IMR-90 (cell line): ENCODE results near the gene ABCB1. TPM values are rescaled to one million over a fixed set of nuclear protein-coding genes. Genes with fewer than 3 reads are reported as not detected.
A peak's percentile ranks its signal among the peaks of the same experiment; 100 is the strongest.

Source experiments
- ATAC-seq: fragments of 200-7000 bp; cut with Tn5 transposase; 2 replicates; pipeline ENCODE4 v1.9.1; 2020; ENCODE audit warnings: low read depth, mild to moderate bottlenecking, moderate library complexity
- BruUV-seq: library from RNA; stranded (reverse); fragments of 400-500 nt; replicated peaks from 2 replicates; lab custom pipeline; 2021; lab: Mats Ljungman, UMichigan
- CTCF ChIA-PET: fragments of 300-600 bp; formaldehyde crosslinking; extraction: SDS; loops from one replicate; lab custom pipeline; 2021; ENCODE audit warnings: antibody characterized with exemption; lab: Yijun Ruan, JAX
- POLR2A ChIA-PET: fragments of 300-600 bp; sonication (Branson Sonifier 250); formaldehyde crosslinking; loops from one replicate; lab custom pipeline; 2022; ENCODE audit warnings: antibody characterized with exemption; ENCODE audit not compliant: unreplicated experiment; lab: Charles Lee
- DNase-seq: peaks from one replicate; pipeline ENCODE4 v3.0.0; 2013
- H2AFZ ChIP-seq: replicated peaks from 2 replicates; pipeline ENCODE3; 2013; ENCODE audit warnings: low read length, mild to moderate bottlenecking; ENCODE audit not compliant: poor library complexity
- H2AK5ac ChIP-seq: 2 replicates; pipeline ENCODE4 v1.6.1; 2013; ENCODE audit warnings: low read depth, low read length, inconsistent platforms
- H2AK9ac ChIP-seq: replicated peaks from 2 replicates; pipeline ENCODE3; 2013; ENCODE audit warnings: mild to moderate bottlenecking, low read depth, low read length, moderate library complexity; ENCODE audit not compliant: poor library complexity
- H2BK120ac ChIP-seq: 2 replicates; pipeline ENCODE4 v1.6.1; 2013; ENCODE audit warnings: low read depth, low read length, inconsistent platforms
- H2BK15ac ChIP-seq: 3 replicates; pipeline ENCODE4 v1.6.1; 2013; ENCODE audit warnings: low read depth, low read length, inconsistent platforms
- H2BK20ac ChIP-seq: 2 replicates; pipeline ENCODE4 v1.6.1; 2013; ENCODE audit warnings: low read depth, mild to moderate bottlenecking, inconsistent platforms, low read length, moderate library complexity
- H2BK5ac ChIP-seq: 2 replicates; pipeline ENCODE4 v1.6.1; 2013; ENCODE audit warnings: mild to moderate bottlenecking, low read depth, low read length, inconsistent platforms; ENCODE audit not compliant: poor library complexity, severe bottlenecking
- H3K14ac ChIP-seq: replicated peaks from 2 replicates; pipeline ENCODE4 v1.6.1; 2013; ENCODE audit warnings: low read depth, low read length, inconsistent platforms
- H3K18ac ChIP-seq: 2 replicates; pipeline ENCODE4 v1.6.1; 2013; ENCODE audit warnings: low read depth, low read length, control low read depth
- H3K23ac ChIP-seq: 2 replicates; pipeline ENCODE4 v1.6.1; 2013; ENCODE audit warnings: low read depth, low read length, inconsistent platforms
- H3K27ac ChIP-seq: 2 replicates; pipeline ENCODE4 v1.5.1; 2013; ENCODE audit warnings: mild to moderate bottlenecking, control low read depth, low read length; ENCODE audit not compliant: insufficient read depth
- H3K27me3 ChIP-seq: 2 replicates; pipeline ENCODE4 v1.6.1; 2013; ENCODE audit warnings: low read length; ENCODE audit not compliant: control insufficient read depth, insufficient read depth
- H3K36me3 ChIP-seq: 2 replicates; pipeline ENCODE4 v1.6.1; 2013; ENCODE audit warnings: low read length, mixed read lengths; ENCODE audit not compliant: control insufficient read depth, insufficient read depth
- H3K4ac ChIP-seq: 2 replicates; pipeline ENCODE4 v1.6.1; 2013; ENCODE audit warnings: low read depth, low read length, inconsistent platforms
- H3K4me1 ChIP-seq: 2 replicates; pipeline ENCODE4 v1.6.1; 2013; ENCODE audit warnings: low read length, mixed read lengths; ENCODE audit not compliant: control insufficient read depth, insufficient read depth
- H3K4me2 ChIP-seq: 2 replicates; pipeline ENCODE4 v1.6.1; 2013; ENCODE audit warnings: low read depth, mild to moderate bottlenecking, control low read depth, low read length, moderate library complexity
- H3K4me3 ChIP-seq: 2 replicates; pipeline ENCODE4 v1.5.1; 2013; ENCODE audit warnings: low read depth, mild to moderate bottlenecking, control low read depth, low read length, moderate library complexity; ENCODE audit not compliant: insufficient read depth
- H3K56ac ChIP-seq: 2 replicates; pipeline ENCODE4 v1.6.1; 2013; ENCODE audit warnings: low read length, inconsistent platforms; ENCODE audit not compliant: insufficient read depth; ENCODE audit errors: extremely low read depth
- H3K79me1 ChIP-seq, 2 experiments: 2 replicates each; pipeline ENCODE4 v1.6.1; 2013; ENCODE audit warnings: low read length in 2 of 2, inconsistent platforms in 1 of 2, low read depth in 1 of 2
- H3K9ac ChIP-seq: 2 replicates; pipeline ENCODE4 v1.6.1; 2013; ENCODE audit warnings: low read depth, low read length, control low read depth
- H3K9me1 ChIP-seq: 2 replicates; pipeline ENCODE4 v1.6.1; 2013; ENCODE audit warnings: low read length, inconsistent platforms; ENCODE audit not compliant: insufficient read depth
- H3K9me3 ChIP-seq: 2 replicates; pipeline ENCODE4 v1.6.1; 2013; ENCODE audit warnings: low read length; ENCODE audit not compliant: control insufficient read depth, insufficient read depth
- H4K20me1 ChIP-seq: 2 replicates; pipeline ENCODE4 v1.6.1; 2013; ENCODE audit warnings: low read length, inconsistent platforms; ENCODE audit not compliant: insufficient read depth
- H4K5ac ChIP-seq: 2 replicates; pipeline ENCODE4 v1.6.1; 2013; ENCODE audit warnings: mild to moderate bottlenecking, low read depth, low read length, control low read depth
- H4K8ac ChIP-seq, 2 experiments: 2 replicates each; pipeline ENCODE4 v1.6.1; 2013; ENCODE audit warnings: low read depth in 2 of 2, low read length in 2 of 2, control low read depth in 1 of 2, inconsistent platforms in 1 of 2
- H4K91ac ChIP-seq: 2 replicates; pipeline ENCODE4 v1.6.1; 2013; ENCODE audit warnings: low read depth, low read length, inconsistent platforms; ENCODE audit not compliant: insufficient read depth
- BHLHE40 ChIP-seq: fragments of 150-350 bp; IDR thresholded peaks from 2 replicates; pipeline ENCODE4 v1.6.1; 2016; ENCODE audit warnings: mild to moderate bottlenecking, low read depth, low read length
- CEBPB ChIP-seq: IDR thresholded peaks from 2 replicates; pipeline ENCODE4 v1.6.1; 2012; ENCODE audit warnings: low read depth, low read length, improper control_type of control experiment
- CHD1 ChIP-seq: IDR thresholded peaks from 2 replicates; pipeline ENCODE4 v1.6.1; 2012; ENCODE audit warnings: low read depth, low read length, improper control_type of control experiment
- CTCF ChIP-seq: conservative IDR thresholded peaks from 2 replicates; pipeline ENCODE4 v1.5.1; 2012; ENCODE audit warnings: mild to moderate bottlenecking, low read depth, low read length, improper control_type of control experiment
- ELK1 ChIP-seq: fragments of 150-350 bp; IDR thresholded peaks from 2 replicates; pipeline ENCODE4 v1.6.1; 2016; ENCODE audit warnings: low read depth, mild to moderate bottlenecking, low read length, moderate library complexity, borderline replicate concordance
- FOS ChIP-seq: fragments of 150-350 bp; IDR thresholded peaks from 2 replicates; pipeline ENCODE4 v1.6.1; 2016; ENCODE audit warnings: low read depth, low read length
- MAFK ChIP-seq: IDR thresholded peaks from 2 replicates; pipeline ENCODE4 v1.6.1; 2012; ENCODE audit warnings: low read depth, low read length, improper control_type of control experiment
- MAZ ChIP-seq: IDR thresholded peaks from 2 replicates; pipeline ENCODE4 v1.6.1; 2012; ENCODE audit warnings: low read depth, mild to moderate bottlenecking, low read length, improper control_type of control experiment, moderate library complexity, borderline replicate concordance
- MXI1 ChIP-seq: IDR thresholded peaks from 2 replicates; pipeline ENCODE4 v1.6.1; 2012; ENCODE audit warnings: low read depth, mild to moderate bottlenecking, low read length, moderate library complexity, borderline replicate concordance
- NFE2L2 ChIP-seq: fragments of 150-350 bp; IDR thresholded peaks from 2 replicates; pipeline ENCODE4 v1.6.1; 2016; ENCODE audit warnings: low read depth, mild to moderate bottlenecking, low read length
- POLR2A ChIP-seq: IDR thresholded peaks from 2 replicates; pipeline ENCODE4 v1.6.1; 2012; ENCODE audit warnings: mild to moderate bottlenecking, low read depth, low read length
- RAD21 ChIP-seq: IDR thresholded peaks from 2 replicates; pipeline ENCODE4 v1.6.1; 2012; ENCODE audit warnings: low read length, improper control_type of control experiment
- RCOR1 ChIP-seq: IDR thresholded peaks from 2 replicates; pipeline ENCODE4 v1.6.1; 2012; ENCODE audit warnings: mild to moderate bottlenecking, low read length, improper control_type of control experiment; ENCODE audit not compliant: insufficient replicate concordance
- RFX5 ChIP-seq: IDR thresholded peaks from 2 replicates; pipeline ENCODE4 v1.8.0; 2012; ENCODE audit warnings: low read depth, mild to moderate bottlenecking, low read length, moderate library complexity
- SMC3 ChIP-seq: fragments of 150-350 bp; IDR thresholded peaks from 2 replicates; pipeline ENCODE4 v1.6.1; 2016; ENCODE audit warnings: low read depth, mild to moderate bottlenecking, antibody characterized with exemption, low read length, moderate library complexity
- USF2 ChIP-seq: fragments of 150-350 bp; IDR thresholded peaks from 2 replicates; pipeline ENCODE4 v1.6.1; 2017; ENCODE audit warnings: mild to moderate bottlenecking, antibody characterized with exemption, low read length, low read depth
- WGBS, 2 experiments: methylation state at CpG; one replicate each; pipeline versions ENCODE4 v1.1.5 to v1.1.7; 2013; ENCODE audit warnings: missing lambda C conversion rate in 2 of 2; ENCODE audit not compliant: insufficient read length in 1 of 2; ENCODE audit errors: extremely low coverage in 2 of 2; 5-methylcytosine and 5-hydroxymethylcytosine counted together
- dilution Hi-C: fragments of 300-500 bp; cut with HindIII; formaldehyde crosslinking; loops from one replicate; pipeline ENCODE4 v1.14.3; 2018; ENCODE audit warnings: low sequenced_read_pairs; ENCODE audit not compliant: unreplicated experiment
- in situ Hi-C: fragments of 300-500 bp; cut with MboI; formaldehyde crosslinking; loops from 3 replicates; pipeline ENCODE4 v1.14.3; 2019; ENCODE audit warnings: low sequenced_read_pairs, inconsistent platforms, mixed read lengths
- intact Hi-C: fragments of 100-400 bp; cut with micrococcal nuclease; formaldehyde crosslinking; loops from 2 replicates; pipeline ENCODE4 v1.10.0; 2022
- polyA plus RNA-seq, 3 experiments: library from polyadenylated mRNA; depleted of rRNA; stranded (reverse); fragments of >200 nt; gene quantifications; 2 replicates each; pipeline ENCODE4 v1.2.3, GENCODE V29; 2012; ENCODE audit warnings: low replicate concordance in 1 of 3
- total RNA-seq: library from RNA; depleted of rRNA; stranded (reverse); fragments of >200 nt; gene quantifications from 2 replicates; pipeline ENCODE4 v1.2.3, GENCODE V29; 2012

ABCB1 gene
- total and polyA plus RNA-seq, 2 of the 4 experiments (the other 2 are of a cell fraction) = 0.80 to 0.90 TPM

- Histone ChIP-seq H3K4me1 (no peaks in the 10 kb centered on the region), H2AK5ac (no peak overlapping the region), H4K8ac (no peak overlapping the region), H3K27me3 (no peaks in the 10 kb centered on the region), H4K5ac (no peak overlapping the region), H3K23ac (no peak overlapping the region), H3K4ac (no peak overlapping the region), H3K36me3 (no peaks in the 10 kb centered on the region), H3K9me1 (no peaks in the 10 kb centered on the region), H3K79me1 (no peaks in the 10 kb centered on the region), H3K4me3 (no peak overlapping the region), H3K4me2 (no peak overlapping the region), H3K27ac (no peak overlapping the region), H3K9ac (no peak overlapping the region), H3K18ac (no peak overlapping the region), H2BK120ac (no peak overlapping the region), H4K20me1 (no peaks in the 10 kb centered on the region), H4K91ac (no peak overlapping the region), H2AK9ac (no peak overlapping the region), H2BK5ac (no peak overlapping the region), H2AFZ (no peak overlapping the region), H3K56ac (no peak overlapping the region), H2BK20ac (no peak overlapping the region), H3K9me3 (no peaks in the 10 kb centered on the region), H3K14ac (no peak overlapping the region), H2BK15ac (no peak overlapping the region)
- DNase-seq = peak; percentile 1
- in situ Hi-C loops (no loop called here), dilution Hi-C loops (no loop called here), intact Hi-C loops (no loop called here)
- POLR2A ChIA-PET = no interaction called here
- TF ChIP-seq CHD1 (no peak), SMC3 (no peak), ELK1 (no peak), RCOR1 (no peak), CEBPB (no peak), CTCF (no peak), RFX5 (no peak), MAZ (no peak), NFE2L2 (no peak), MAFK (no peak), FOS (no peak), RAD21 (no peak), POLR2A (no peak), BHLHE40 (no peak), MXI1 (no peak), USF2 (no peak)
- no TSS peak for BruUV-seq
- WGBS, 2 experiments = no CpG with 5 or more reads among the region's 1 CpG
- no peak for ATAC-seq
- CTCF ChIA-PET = interaction anchor here (0.9 to 1.6 kb wide), 2 partner anchors 11 to 13 kb away, joined by 3 to 4 read pairs; no protein-coding TSS in a partner anchor
These were observed 57.1 kb downstream of the ABCB1 start for GRCh38 chr7:87543623-87544022.
